ENCODE data around the gene ARPC1A. TPM values are rescaled to one million over a fixed set of nuclear protein-coding genes. Genes with fewer than 3 reads are reported as not detected.
"Not testable (repeated sequence)": the region's sequence is repeated elsewhere in the genome, so short reads cannot be mapped to it uniquely, and the experiment has no call there.

ARPC1A gene
- total RNA-seq, 2 donors from 2014 or later, result 173 to 231 TPM

DNA sequence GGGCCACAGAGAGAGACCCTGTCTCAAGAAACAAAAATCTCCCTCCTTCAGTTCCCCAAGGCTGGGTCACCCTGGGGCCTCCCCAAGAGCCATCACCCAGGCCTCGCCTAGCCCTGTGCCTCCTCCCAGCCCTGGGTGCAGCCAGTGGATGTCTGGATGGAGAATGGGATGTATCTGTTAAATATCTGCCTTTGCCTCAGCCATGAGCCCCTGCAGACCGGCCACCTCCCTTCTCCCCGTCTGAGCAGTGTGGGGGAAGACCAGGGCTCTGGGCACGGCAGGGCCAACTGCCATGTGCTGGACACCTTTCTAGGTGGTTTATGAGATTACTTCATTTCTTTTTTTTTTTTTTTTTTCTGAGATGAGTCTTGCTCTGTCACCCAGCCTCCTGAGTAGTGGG is 58.8 kb downstream of the ARPC1A start:
- no peak for DNase-seq
- intact Hi-C loops (cut with DNase I), result no loop called here

DNA sequence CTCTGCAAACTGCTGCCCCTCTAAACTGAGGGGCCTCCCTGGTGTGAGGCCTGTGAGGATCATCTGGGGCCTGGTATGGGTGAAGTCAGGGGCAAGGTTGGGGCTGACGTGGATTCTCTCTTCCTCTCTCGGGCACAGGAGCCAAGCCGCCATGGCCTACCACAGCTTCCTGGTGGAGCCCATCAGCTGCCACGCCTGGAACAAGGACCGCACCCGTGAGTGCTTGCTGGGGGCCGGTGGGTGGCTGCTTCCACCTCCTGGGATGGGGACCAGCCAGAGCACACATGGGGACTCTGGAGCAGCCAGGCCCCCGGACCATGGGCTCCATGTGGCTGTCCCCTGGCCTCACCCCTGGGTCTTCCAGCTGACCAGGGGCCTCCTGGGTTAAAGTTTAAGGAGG is 59.9 kb downstream of the ARPC1A start:
- no peak for DNase-seq

More for the DNA sequence above, 58.8 kb downstream of the ARPC1A start:
- TF ChIP-seq, protein P1, sequence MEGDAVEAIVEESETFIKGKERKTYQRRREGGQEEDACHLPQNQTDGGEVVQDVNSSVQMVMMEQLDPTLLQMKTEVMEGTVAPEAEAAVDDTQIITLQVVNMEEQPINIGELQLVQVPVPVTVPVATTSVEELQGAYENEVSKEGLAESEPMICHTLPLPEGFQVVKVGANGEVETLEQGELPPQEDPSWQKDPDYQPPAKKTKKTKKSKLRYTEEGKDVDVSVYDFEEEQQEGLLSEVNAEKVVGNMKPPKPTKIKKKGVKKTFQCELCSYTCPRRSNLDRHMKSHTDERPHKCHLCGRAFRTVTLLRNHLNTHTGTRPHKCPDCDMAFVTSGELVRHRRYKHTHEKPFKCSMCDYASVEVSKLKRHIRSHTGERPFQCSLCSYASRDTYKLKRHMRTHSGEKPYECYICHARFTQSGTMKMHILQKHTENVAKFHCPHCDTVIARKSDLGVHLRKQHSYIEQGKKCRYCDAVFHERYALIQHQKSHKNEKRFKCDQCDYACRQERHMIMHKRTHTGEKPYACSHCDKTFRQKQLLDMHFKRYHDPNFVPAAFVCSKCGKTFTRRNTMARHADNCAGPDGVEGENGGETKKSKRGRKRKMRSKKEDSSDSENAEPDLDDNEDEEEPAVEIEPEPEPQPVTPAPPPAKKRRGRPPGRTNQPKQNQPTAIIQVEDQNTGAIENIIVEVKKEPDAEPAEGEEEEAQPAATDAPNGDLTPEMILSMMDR (IDR thresholded peaks at IDR 0.05), result no peak
- Histone ChIP-seq H3K9me3 (no peaks in the 10 kb centered on the region), H3K27ac (no peak overlapping the region), H3K4me3 (no peak overlapping the region), H3K4me1 (peaks cover under 1% of the 10 kb centered on the region), H3K36me3 (no peaks in the 10 kb centered on the region), H3K27me3 (no peaks in the 10 kb centered on the region), H3K9ac (ENCODE audit: low read depth in 2 of 2, low read length in 2 of 2) (no peak overlapping the region)

DNA sequence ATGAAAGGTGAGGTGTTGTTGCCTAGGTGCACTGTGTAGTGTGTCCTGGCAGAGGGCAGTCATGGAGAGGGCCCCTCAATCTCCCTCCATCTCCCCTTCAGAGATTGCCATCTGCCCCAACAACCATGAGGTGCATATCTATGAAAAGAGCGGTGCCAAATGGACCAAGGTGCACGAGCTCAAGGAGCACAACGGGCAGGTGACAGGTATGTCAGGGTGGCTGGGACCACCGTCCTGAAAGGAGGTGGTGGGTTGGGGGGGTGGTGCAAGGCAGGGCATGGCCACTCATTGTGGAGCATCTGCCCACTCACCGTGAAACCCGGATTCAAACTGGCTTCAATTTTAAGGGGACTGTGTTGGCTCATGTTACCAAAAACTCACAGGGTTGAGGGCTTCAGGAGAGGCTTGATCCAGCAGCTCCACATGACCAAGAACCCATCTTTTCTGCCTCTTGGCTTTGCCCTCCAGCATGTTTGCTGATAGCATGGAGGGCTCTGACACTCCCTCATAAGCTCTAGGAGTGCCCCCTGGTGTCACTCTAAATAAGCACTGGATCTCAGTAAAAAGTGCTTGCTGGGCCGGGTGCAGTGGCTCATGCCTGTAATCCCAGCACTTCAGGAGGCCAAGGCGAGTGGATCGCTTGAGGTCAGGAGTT is 61.0 kb downstream of the ARPC1A start:
- no peak overlapping the region for H3K9ac ChIP-seq (ENCODE audit: low read depth in 2 of 2, low read length in 2 of 2)
- H3K4me3 ChIP-seq, result no peak overlapping the region
- H3K9me3 ChIP-seq, result no peaks in the 10 kb centered on the region
- no peak overlapping the region for H3K27ac ChIP-seq
- no peaks in the 10 kb centered on the region for H3K4me1 ChIP-seq
- H3K36me3 ChIP-seq, result peaks cover 8% of the 10 kb centered on the region
- TF ChIP-seq, protein P1 (IDR thresholded peaks at IDR 0.05), result no peak
- intact Hi-C loops (cut with DNase I), result no loop called here
- no peak for DNase-seq
- H3K27me3 ChIP-seq, result no peaks in the 10 kb centered on the region

More for the DNA sequence above, 59.9 kb downstream of the ARPC1A start:
- TF ChIP-seq, protein P1 (IDR thresholded peaks at IDR 0.05), result no peak
- Histone ChIP-seq H3K27ac (no peak overlapping the region), H3K36me3 (no peaks in the 10 kb centered on the region), H3K4me3 (no peak overlapping the region), H3K4me1 (no peaks in the 10 kb centered on the region), H3K9me3 (no peaks in the 10 kb centered on the region), H3K9ac (ENCODE audit: low read depth in 2 of 2, low read length in 2 of 2) (no peak overlapping the region), H3K27me3 (no peaks in the 10 kb centered on the region)
- intact Hi-C loops (cut with DNase I), result no loop called here

DNA sequence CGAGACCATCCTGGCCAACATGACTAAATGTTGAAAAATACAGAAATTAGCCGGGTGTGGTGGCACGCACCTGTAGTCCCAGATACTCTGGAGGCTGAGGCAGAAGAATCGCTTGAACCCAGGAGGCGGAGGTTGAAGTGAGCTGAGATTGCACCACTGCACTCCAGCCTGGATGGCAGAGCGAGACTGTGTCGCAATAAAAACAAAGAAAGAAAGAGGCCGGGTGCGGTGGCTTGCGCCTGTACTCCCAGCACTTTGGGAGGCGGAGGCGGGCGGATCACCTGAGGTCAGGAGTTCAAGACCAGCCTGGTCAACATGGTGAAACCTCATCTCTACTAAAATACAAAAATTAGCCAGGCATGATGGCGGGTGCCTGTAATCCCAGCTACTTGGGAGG is 61.5 kb downstream of the ARPC1A start:
- intact Hi-C loops (cut with DNase I); H3K4me1 ChIP-seq; DNase-seq: not testable (repeated sequence)

DNA sequence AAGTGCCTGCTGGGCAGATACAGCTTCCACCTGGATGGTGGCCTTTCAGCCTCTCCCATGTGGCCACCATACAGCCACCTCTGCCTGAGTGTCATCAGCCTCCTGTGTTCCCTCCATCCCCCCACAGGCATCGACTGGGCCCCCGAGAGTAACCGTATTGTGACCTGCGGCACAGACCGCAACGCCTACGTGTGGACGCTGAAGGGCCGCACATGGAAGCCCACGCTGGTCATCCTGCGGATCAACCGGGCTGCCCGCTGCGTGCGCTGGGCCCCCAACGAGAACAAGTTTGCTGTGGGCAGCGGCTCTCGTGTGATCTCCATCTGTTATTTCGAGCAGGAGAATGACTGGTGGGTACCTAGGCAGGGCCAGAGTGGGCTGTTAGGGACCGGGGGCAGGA is 62.2 kb downstream of the ARPC1A start:
- Histone ChIP-seq H3K36me3 (peaks cover 8% of the 10 kb centered on the region), H3K4me1 (peaks cover 7% of the 10 kb centered on the region), H3K27me3 (no peaks in the 10 kb centered on the region), H3K27ac (no peak overlapping the region), H3K9ac (ENCODE audit: low read depth in 2 of 2, low read length in 2 of 2) (no peak overlapping the region), H3K9me3 (no peaks in the 10 kb centered on the region), H3K4me3 (no peak overlapping the region)
- DNase-seq, result no peak
- TF ChIP-seq, protein P1 (IDR thresholded peaks at IDR 0.05), result no peak
- intact Hi-C loops (cut with DNase I), result no loop called here

More for the DNA sequence above, 61.5 kb downstream of the ARPC1A start:
- not testable (repeated sequence) for H3K27me3 ChIP-seq; H3K27ac ChIP-seq; H3K9ac ChIP-seq (ENCODE audit: low read depth in 2 of 2, low read length in 2 of 2); H3K4me3 ChIP-seq; H3K9me3 ChIP-seq; H3K36me3 ChIP-seq

DNA sequence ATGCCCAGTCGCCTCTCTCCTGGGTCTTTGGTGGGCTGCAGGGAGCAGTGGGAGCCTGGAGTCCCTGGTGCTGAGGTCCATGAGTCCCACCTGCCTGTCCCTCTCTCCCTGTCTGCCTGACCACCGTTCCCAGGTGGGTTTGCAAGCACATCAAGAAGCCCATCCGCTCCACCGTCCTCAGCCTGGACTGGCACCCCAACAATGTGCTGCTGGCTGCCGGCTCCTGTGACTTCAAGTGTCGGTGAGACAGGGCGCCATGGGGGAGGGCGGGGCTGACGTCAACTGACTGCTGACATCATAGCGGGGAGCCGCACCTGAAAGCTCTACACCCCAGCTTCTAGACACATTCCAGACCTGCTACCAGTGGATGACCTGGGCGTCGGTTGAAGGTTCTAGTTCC is 64.1 kb downstream of the ARPC1A start:
- Histone ChIP-seq H3K4me3 (no peak overlapping the region), H3K27ac (no peak overlapping the region), H3K36me3 (peaks cover 16% of the 10 kb centered on the region), H3K4me1 (peaks cover 7% of the 10 kb centered on the region), H3K9ac (ENCODE audit: low read depth in 2 of 2, low read length in 2 of 2) (no peak overlapping the region), H3K27me3 (no peaks in the 10 kb centered on the region), H3K9me3 (no peaks in the 10 kb centered on the region)
- no peak for DNase-seq
- intact Hi-C loops (cut with DNase I), result no loop called here
- TF ChIP-seq, protein P1 (IDR thresholded peaks at IDR 0.05), result no peak

All from colonic mucosa (tissue), 4 donors.